HEK293 (cell line): ENCODE measurements around the gene BUB1B.

Experiments used
- CTCF ChIA-PET: fragments of 350-600 bp; formaldehyde crosslinking; extraction: SDS; loops from one replicate; lab custom pipeline; 2021; ENCODE audit warnings: antibody characterized with exemption; lab: Yijun Ruan, JAX
- POLR2A ChIA-PET: fragments of 300-600 bp; formaldehyde crosslinking; extraction: SDS; loops from one replicate; lab custom pipeline; 2020; ENCODE audit warnings: antibody characterized with exemption, inconsistent platforms; lab: Yijun Ruan, JAX
- H3K27ac ChIP-seq: fragments of 200-500 bp; sonication (Bioruptor generic); 2 replicates; pipeline ENCODE4 v1.5.1; 2014; ENCODE audit warnings: low read depth, low read length, control low read depth, inconsistent platforms; ENCODE audit errors: extremely low read depth
- H3K36me3 ChIP-seq, 2 experiments: fragments of 200-500 bp in 1 of 2; sonication (Bioruptor generic) in 1 of 2; 1 replicate in 1 of 2; 2 replicates in 1 of 2; pipeline ENCODE4 v1.5.1; 2014 to 2017; ENCODE audit warnings: inconsistent platforms in 2 of 2, low read length in 2 of 2; ENCODE audit not compliant: control insufficient read depth in 2 of 2, insufficient read depth in 1 of 2
- H3K4me1 ChIP-seq: fragments of 200-500 bp; sonication (Bioruptor generic); 2 replicates; pipeline ENCODE4 v1.5.1; 2014; ENCODE audit warnings: mild to moderate bottlenecking, low read length, inconsistent platforms; ENCODE audit not compliant: control insufficient read depth, insufficient read depth
- H3K4me3 ChIP-seq: 2 replicates; pipeline ENCODE4 v1.5.1; 2011; ENCODE audit warnings: low read depth, mild to moderate bottlenecking, control low read depth, low read length, moderate library complexity
- H3K9me3 ChIP-seq: fragments of 200-500 bp; sonication (Bioruptor generic); 2 replicates; pipeline ENCODE4 v1.5.1; 2014; ENCODE audit warnings: low read depth, low read length, inconsistent platforms; ENCODE audit not compliant: control insufficient read depth, insufficient read depth
- BCL6B ChIP-seq: fragments of 450-650 bp; formaldehyde crosslinking; IDR thresholded peaks from 2 replicates; pipeline ENCODE4 v1.5.1; 2017; ENCODE audit warnings: missing biosample characterization, missing genetic modification characterization
- CTCF ChIP-seq: fragments of 450-650 bp; formaldehyde crosslinking; IDR thresholded peaks from 2 replicates; pipeline ENCODE4 v1.5.1; 2016; ENCODE audit warnings: missing biosample characterization, missing genetic modification characterization
- GLI4 ChIP-seq: fragments of 450-650 bp; formaldehyde crosslinking; IDR thresholded peaks from 2 replicates; pipeline ENCODE4 v1.5.1; 2016; ENCODE audit warnings: missing biosample characterization, missing genetic modification characterization
- HOXA7 ChIP-seq: sonication (generic); formaldehyde crosslinking; IDR thresholded peaks from 2 replicates; pipeline ENCODE4 v1.8.1; 2022; ENCODE audit warnings: missing genetic modification reagents, borderline replicate concordance
- HOXC10 ChIP-seq: sonication (generic); formaldehyde crosslinking; IDR thresholded peaks from 2 replicates; pipeline ENCODE4 v1.8.1; 2023; ENCODE audit warnings: mild to moderate bottlenecking, missing genetic modification reagents
- KLF8 ChIP-seq: fragments of 450-650 bp; formaldehyde crosslinking; IDR thresholded peaks from 2 replicates; pipeline ENCODE4 v1.5.1; 2016; ENCODE audit warnings: missing biosample characterization, missing genetic modification characterization
- ZBTB17 ChIP-seq: fragments of 450-650 bp; formaldehyde crosslinking; IDR thresholded peaks from 2 replicates; pipeline ENCODE4 v1.5.1; 2016; ENCODE audit warnings: missing biosample characterization, missing genetic modification characterization
- ZBTB26 ChIP-seq: fragments of 450-650 bp; formaldehyde crosslinking; optimal IDR thresholded peaks from 2 replicates; pipeline ENCODE3; 2016; ENCODE audit warnings: missing biosample characterization, mild to moderate bottlenecking, missing genetic modification characterization
- ZBTB49 ChIP-seq: fragments of 450-650 bp; formaldehyde crosslinking; IDR thresholded peaks from 2 replicates; pipeline ENCODE4 v1.5.1; 2016; ENCODE audit warnings: missing biosample characterization, missing genetic modification characterization, low read depth
- ZFP3 ChIP-seq: fragments of 450-650 bp; formaldehyde crosslinking; IDR thresholded peaks from 2 replicates; pipeline ENCODE4 v1.5.1; 2016; ENCODE audit warnings: low read depth, missing biosample characterization, missing genetic modification characterization
- ZNF10 ChIP-seq: fragments of 450-650 bp; formaldehyde crosslinking; IDR thresholded peaks from 2 replicates; pipeline ENCODE4 v1.5.1; 2017; ENCODE audit warnings: missing biosample characterization, missing genetic modification characterization
- ZNF2 ChIP-seq: fragments of 450-650 bp; formaldehyde crosslinking; IDR thresholded peaks from 2 replicates; pipeline ENCODE4 v1.5.1; 2016; ENCODE audit warnings: missing biosample characterization, missing genetic modification characterization
- ZNF335 ChIP-seq: fragments of 450-650 bp; formaldehyde crosslinking; conservative IDR thresholded peaks from 2 replicates; pipeline ENCODE4 v1.5.1; 2016; ENCODE audit warnings: missing biosample characterization, missing genetic modification characterization
- ZNF518A ChIP-seq: fragments of 450-650 bp; formaldehyde crosslinking; conservative IDR thresholded peaks from 2 replicates; pipeline ENCODE4 v1.5.1; 2016; ENCODE audit warnings: low read depth, missing biosample characterization, missing genetic modification characterization
- ZNF521 ChIP-seq: fragments of 450-650 bp; formaldehyde crosslinking; IDR thresholded peaks from 2 replicates; pipeline ENCODE4 v1.5.1; 2017; ENCODE audit warnings: missing biosample characterization, mild to moderate bottlenecking, missing genetic modification characterization
- ZNF623 ChIP-seq: fragments of 450-650 bp; formaldehyde crosslinking; IDR thresholded peaks from 2 replicates; pipeline ENCODE4 v1.5.1; 2016; ENCODE audit warnings: missing biosample characterization, missing genetic modification characterization
- ZNF677 ChIP-seq: fragments of 450-650 bp; IDR thresholded peaks from 2 replicates; pipeline ENCODE4 v1.5.0; 2018; ENCODE audit warnings: missing biosample characterization, mild to moderate bottlenecking, missing genetic modification characterization, moderate library complexity
- ZNF747 ChIP-seq: fragments of 450-650 bp; formaldehyde crosslinking; IDR thresholded peaks from 2 replicates; pipeline ENCODE4 v1.5.1; 2016; ENCODE audit warnings: missing biosample characterization, missing genetic modification characterization

Gene BUB1B

GRCh38 chr15:40183636-40184463 is 23.0 kb downstream of the BUB1B start (continued):
- TF ChIP-seq ZNF10, result no peak
- TF ChIP-seq BCL6B (tag by site-specific recombination), result no peak
- TF ChIP-seq ZNF518A (tag by site-specific recombination), result no peak
- no peak for TF ChIP-seq ZNF747
- no peak for TF ChIP-seq ZBTB49 (tag by site-specific recombination)
- no peak for TF ChIP-seq KLF8
- no peak for TF ChIP-seq ZNF521 (tag by site-specific recombination)
- TF ChIP-seq ZFP3 (tag by site-specific recombination), result no peak
- TF ChIP-seq ZNF677 (tag by site-specific recombination), result no peak

GRCh38 chr15:40190591-40190990 is 29.7 kb downstream of the BUB1B start:
- H3K4me3 ChIP-seq, result no peak overlapping the region
- ChIA-PET CTCF (interaction anchor here (0.7 kb wide), 1 partner anchor 120 kb away, joined by 3 read pairs; no protein-coding TSS in a partner anchor), POLR2A (no interaction called here)
- H3K36me3 ChIP-seq, result peaks cover 43 to 45% of the 10 kb centered on the region in 2 experiments
- H3K27ac ChIP-seq, result no peak overlapping the region
- TF ChIP-seq ZBTB17 (tag by site-specific recombination) (no peak), ZBTB26 (tag by site-specific recombination) (no peak), HOXA7 (no peak), HOXC10 (no peak), ZNF335 (tag by site-specific recombination) (no peak), BCL6B (tag by site-specific recombination) (no peak), ZNF2 (no peak), ZNF623 (tag by site-specific recombination) (no peak), GLI4 (no peak), CTCF (tag by site-specific recombination) (no peak)
- H3K4me1 ChIP-seq, result no peaks in the 10 kb centered on the region
- H3K9me3 ChIP-seq, result no peaks in the 10 kb centered on the region
